GM18867 (cell line): Measurements from ENCODE around the gene CREG1.

Experiments used
- ATAC-seq: cut with Tn5 transposase; IDR thresholded peaks from one replicate; pipeline ENCODE4 v1.9.1; 2021; ENCODE audit warnings: mild to moderate bottlenecking, moderate library complexity; ENCODE audit not compliant: unreplicated experiment

Gene CREG1

DNA sequence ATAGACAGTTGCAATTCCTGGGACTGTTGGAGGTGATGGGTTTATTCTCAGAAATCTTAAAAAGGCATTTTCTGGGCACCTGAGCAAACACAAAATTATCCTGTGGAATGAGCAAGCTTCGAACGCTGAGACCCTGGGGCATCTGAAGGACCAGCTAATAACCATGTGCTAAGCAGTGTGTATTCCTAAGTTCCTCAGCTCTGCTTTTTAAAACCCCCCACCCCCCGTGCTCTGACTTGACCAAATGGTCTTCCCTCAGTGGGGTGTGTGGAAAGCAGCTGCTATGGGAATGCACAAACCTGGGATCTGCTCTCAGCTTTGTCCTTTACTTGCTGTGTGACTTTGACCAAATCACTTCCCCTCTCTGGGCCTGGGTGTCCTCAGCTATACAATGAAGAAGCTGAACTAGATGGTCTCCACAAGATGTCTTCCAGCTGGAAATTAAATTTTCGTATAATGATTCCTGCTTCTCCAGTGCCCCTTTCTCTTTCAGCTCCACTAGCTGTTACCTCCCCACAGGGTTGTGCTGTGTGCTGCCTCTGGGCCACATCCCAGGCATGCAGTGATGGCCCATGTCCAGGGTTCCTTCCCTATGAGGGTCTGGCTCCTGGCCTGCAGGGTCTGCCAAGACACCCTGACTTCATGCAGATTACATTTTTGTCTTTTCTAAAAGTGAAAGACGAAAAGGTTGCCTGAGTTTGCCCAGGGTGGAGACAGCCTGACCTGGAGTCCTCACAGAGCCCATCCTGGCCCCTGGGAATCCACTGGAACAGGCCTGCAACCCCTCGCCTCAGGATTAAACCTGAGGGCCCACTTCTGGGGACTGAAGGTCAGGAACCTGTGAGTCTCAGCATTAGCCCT, 20.4 kb downstream of the CREG1 start:
- no peak for ATAC-seq

DNA sequence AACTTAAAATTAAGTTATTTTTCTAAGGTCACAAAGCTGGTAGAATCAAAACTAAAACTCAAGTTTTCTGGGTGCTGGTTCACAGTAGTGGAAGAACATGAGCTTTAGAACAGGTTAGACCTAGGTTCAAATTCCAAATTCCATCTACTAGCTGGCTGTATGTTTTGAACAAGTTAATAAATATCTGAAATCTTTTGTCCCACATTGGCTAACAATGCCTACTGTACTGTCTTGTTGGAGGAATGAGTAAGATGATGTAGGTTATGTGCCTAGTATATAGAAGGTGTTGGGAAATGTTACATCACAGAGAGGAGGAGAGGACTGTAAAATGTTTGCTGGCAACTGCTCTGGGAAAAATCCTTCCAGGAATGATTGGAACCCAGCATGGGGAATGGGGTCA, 21.2 kb downstream of the CREG1 start:
- ATAC-seq: no peak

DNA sequence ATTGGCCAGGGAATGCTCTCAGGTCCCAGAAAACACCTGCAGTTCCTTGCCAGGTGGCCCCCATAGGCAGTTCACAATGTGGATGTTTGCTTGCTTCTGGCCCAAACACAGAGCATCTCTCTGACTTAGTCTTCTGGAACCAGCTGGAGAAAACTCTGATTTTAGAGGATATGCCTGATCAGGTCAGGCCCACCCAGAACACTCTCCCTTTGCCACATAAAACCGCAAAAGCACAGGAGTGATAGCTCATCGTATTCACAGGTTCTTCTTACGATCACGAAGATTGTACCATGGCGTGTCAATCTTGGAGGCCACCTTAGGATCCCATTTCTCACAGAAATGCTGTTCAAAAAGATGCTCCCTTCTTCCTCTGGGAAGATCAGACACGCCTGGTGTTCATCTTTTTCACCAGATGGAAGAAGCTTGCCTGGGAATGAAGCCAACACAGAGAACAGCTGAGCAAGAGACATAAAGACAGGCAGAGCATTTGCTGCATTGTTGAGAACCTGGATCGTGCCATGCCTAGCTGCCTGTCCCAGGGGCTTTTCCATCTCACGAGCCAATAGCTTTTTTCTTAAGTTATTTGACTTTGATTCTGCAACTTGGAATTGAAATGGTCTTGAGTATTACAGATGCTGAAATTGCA, 23.6 kb downstream of the CREG1 start:
- no peak for ATAC-seq

DNA sequence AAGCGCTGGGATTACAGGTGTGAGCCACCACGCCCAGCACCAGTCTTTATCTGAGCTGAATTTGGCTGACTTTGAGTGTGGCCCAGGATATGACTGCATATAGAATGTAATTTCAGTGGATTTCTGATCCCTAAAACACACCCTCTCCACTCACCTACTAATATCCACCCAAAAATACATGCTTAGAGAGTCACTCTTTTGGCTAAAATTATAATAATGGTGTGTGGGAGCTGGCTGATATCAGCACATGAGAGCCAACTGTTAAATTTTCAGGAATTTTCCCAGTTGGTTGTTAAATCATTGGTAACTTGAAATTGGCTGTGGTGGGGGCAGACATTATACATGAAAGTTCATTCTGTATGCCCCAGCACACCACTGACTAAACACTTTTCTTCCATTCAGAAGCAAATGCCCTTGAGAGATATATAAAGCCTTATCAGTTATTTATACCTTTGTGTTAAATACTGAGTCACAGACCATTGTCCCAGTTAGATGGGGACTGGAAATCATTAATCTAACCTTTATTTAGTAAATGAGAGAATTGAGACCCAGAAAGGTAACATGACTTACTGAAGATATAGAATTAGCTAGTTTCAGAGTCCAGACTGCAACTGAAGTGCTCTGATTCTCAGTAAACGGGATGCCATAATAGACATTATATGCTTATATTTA, 25.4 kb downstream of the CREG1 start:
- ATAC-seq: no peak

DNA sequence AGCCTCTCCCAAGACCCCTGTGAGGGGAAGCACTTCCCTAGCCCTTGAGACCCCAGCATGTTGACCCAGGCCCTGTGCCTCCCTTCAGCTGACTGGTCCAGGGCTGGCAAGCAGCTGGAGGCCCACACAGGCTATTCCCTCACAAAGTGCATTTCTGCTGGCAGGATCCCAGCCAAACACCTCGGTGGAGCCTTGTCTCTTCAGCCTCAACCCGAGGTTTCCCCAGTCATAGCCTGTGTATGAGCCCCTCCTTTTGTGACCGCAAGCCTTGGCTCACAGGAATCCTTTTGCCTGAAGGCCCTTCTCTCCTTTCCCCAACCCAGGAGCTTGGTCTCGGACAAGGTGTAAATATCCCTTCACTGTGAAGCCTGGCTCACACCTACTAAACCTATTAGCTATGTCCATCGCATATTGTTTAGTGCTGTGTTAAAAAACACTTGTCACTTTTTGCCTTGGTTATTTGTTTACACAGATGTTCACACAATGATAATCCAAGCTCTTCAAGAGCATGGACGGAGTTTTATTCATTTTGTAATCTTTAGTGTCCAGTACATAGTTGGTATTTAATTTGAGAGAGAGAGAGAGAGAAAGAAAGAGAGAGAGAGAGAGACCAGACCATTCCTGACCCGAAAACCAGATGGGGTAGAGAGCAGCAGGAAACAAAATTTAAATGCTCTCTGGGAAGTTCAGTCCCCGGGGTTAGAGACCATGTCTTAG, 26.7 kb downstream of the CREG1 start:
- ATAC-seq: no peak

DNA sequence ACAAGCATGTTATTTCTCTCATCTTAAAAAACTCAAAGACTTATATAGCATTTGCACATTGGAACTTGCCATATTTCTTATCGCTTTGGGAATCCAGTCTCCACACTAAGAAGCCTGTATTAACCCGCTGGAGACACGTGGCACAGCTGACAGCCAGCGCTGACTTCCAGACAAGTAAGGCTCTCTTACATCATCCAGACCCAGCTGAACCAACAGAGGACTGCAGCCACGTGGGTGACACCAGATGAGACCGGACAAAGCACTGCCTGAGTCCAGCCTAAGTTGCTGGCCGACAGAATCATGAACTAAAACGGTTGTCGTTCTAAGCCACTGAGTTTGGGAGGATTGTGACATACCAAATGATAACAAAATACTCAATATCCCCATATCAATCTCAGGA, 28.9 kb downstream of the CREG1 start:
- no peak for ATAC-seq

DNA sequence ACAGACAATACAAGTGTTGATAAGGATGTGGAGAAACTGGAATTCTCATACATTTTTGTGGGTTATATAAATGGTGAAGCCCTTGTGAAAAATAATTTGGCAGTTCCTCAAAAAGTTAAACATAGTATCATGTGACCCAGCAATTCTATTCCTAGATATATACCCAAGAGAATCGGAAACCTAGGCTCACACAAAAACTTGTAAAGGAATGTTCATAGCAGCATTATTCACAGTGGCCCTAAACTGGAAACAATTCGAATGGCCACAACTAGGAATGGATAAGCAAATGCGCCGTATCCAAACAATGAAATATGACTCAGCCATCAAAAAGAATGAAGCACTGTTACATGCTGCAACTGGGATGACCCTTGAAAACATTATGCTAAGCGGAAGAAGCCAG, 31.3 kb downstream of the CREG1 start:
- no peak for ATAC-seq

DNA sequence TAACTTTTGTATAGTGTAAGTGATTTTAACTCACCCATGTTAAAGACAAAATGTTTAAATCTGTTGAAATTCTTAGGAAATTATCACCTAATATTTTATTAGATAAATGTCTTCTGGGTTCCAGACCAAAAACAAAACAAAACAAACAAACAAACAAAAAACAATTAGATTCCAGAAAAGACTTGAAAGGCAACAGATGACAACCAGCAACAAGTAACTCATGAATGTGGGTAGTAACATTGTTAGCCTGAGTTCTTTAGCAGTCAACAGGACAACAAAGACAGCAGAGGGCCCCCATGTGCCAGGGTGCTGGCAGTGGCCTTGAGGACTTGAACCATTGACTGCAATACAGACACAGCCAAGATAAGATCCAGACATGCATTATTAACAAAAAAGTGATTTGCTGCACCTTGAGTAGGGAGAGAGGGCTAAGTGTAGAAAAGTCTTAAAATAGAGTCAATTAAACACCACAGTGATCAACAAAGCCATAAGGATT, 32.8 kb downstream of the CREG1 start:
- ATAC-seq: no peak

DNA sequence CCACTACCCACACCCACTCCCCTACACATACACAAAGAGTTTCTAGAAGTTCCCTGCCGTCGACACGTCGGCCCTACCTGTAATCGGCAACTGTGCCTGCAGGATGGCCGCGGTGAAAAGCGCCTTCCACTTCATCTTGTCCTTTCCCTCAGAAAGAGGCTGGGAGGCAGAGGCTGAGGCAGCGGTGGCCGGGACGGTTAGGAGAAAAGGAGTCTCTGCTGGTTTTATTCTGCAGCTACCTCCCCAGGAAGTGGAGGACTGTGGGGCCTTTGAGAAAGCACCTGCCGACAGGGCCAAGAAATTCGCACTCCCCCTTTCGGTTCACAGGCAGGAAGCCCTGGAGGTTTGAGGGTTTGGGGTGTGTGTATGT, 35.2 kb downstream of the CREG1 start, which contains the start of gene CD247:
Gene CD247 (minus strand): TSS at position 199 of the 370 bp plus-strand sequence. CDS start 64 bp downstream, at position 135.
- ATAC-seq: no peak

DNA sequence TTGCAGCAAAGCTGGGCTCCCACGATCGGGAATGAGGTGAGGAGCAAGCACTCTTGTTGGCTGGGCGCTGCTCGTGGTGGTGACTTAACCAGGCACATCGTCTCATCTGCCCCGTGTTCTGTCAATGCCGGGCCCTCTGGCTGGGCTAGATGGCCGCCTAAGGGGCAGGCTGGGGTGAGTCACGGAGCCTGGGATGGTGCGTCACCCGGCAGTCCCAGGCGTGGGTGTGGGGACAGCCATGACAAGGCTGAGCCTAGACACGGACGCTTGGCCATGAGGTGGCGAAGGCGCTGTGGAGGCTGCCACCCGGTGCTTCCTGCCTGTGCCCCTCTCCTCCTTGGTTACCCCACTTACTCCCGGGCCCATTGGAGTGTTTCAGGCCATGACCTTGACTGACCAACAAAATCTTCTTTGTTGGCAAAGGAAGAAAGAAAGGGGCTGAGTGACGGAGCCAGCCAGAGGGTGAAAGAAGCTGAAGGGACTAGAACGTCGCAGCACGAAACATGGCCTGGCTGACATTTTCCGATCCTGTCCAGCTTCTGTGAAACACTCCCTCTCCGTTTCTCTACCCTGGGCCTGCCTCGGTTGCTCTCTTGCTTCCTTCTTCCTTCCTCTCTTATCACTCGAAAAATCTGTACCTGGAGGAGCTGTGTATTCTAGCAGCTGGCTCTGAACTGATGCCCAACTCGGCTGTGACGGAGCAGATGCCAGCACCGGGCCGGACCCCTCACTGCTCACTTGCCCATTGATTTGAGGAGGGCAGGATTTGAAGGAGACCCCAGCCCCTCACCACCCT, 35.8 kb downstream of the CREG1 start:
- ATAC-seq: no peak

DNA sequence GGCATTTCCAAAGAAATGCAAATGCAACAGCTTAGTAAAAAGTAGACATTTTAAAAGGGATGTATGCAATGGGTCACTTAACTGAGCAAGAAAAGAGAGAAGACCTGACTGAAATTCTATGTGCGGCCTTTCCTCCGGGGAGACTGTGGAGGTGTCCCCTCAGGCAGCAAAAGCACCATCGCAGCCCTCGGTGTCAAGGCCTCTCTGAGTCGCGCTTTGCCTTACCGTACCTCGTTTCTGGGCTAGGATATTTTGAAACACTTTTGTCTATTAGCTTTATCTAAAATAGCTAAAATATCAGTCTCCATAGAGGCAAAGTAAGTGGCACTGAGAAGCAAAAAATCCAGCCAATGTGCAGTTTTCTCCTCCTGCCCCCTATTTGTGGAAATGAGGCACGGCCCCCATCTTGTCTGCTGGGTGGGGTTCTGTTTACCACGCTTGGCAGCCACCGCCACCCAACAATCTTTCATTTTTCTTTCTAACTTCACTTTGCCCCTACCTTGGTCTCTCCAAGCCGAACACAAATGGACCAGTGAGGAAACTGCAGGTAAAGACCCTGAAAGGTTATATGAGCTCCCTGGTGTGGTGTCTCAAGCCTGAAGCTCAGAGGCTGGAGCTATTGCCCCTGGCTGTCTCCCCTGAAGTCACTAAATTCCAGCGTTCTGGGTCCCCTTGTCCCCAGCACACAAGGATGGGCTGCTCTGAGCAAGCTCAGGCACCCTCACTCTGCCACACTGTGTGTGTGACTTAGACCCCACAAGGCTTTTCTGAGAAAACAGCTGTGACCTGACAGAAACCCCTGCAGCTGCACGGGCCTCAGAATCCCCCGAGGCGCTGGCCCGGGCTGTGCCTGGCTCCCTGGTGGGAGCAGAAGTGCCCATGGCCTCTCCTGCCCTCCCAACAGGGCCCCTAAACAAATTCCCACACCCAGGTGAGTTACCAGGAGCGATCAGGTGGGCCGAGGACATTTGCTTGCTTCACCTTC, 36.9 kb downstream of the CREG1 start:
- no peak for ATAC-seq

DNA sequence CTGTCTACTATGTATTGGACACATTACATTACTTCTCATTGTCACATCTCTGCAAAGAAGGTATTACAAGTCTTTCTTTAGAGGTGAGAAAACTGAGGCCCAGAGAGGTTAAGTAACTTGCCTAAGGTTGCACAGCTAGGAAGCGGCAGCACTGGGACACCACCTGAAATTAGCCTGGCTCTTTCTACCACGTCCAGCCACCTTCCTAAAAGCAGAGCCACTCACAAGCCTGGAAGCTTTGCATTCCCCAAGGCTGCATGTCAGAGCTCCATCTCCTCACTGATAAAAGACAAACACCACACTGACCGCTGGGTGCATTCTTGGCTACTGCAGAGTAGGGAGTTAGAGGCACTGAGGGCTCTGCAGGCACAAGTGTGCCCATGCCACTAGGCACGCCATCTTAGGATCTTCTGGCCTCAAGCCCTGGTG, 37.7 kb downstream of the CREG1 start:
- ATAC-seq: no peak

DNA sequence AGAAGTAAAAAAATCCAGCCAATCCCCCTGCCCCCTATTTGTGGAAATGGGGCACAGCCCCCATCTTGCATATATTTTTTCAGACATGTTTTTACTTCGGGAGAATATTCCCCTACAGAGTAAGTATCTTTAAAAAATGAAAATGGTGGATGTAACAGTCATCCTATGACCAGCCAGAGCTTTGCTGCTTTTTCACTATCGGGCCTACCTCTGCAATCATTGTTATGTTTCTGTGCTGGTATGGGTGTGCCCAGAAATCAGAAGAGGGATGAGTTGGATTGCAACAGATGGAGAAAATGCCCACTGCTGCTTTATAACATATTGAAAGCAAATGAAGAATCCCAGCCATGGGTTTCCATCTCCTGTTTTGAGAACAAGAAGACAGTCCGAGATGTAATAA, 38.1 kb downstream of the CREG1 start:
- no peak for ATAC-seq

DNA sequence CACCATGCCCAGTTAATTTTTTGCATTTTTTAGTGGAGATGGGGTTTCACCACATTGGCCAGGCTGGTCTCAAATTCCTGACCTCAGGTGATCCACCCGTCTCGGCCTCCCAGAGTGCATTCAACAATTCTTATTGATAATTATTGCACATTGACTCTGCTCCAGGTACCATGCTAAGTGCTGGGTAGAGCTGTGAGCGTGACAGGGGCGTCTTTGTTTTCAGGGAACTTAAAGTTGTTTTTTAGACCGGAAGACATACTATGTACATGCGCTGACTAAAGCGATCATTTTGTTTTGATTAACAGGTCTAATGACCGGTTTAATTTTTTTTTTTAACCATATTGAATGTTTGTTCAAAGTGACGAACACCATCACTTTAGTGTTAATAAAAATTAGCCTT, 39.3 kb downstream of the CREG1 start:
- ATAC-seq: no peak

DNA sequence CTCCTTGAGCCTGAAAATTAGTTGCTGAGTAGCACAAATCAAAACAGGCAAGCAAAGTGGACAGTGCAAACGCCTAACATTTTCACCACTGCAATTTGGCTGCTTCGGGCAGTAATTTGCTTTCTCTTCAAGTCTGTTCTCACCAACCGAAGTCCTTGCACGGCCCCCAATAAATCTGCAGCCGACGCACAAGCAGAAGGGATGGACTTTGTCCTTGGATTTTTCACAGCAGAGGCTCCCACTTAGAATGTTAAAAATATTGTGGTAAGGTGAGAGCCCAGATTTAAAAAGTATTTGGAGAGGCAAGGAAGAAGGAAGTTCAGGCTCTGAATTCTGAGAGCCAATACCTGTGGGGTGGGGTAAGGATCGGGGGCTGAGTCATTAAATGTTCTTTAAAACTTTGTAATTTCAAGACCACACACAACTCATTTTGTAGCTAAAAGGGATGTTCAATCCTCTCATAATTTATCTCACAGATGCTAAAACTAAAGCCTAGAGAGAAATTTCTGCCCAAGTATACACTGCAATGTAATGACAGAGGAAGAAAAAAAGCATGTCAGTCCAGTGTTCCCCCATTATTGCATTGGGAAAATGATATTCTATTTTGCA, 41.4 kb downstream of the CREG1 start:
- ATAC-seq: no peak

DNA sequence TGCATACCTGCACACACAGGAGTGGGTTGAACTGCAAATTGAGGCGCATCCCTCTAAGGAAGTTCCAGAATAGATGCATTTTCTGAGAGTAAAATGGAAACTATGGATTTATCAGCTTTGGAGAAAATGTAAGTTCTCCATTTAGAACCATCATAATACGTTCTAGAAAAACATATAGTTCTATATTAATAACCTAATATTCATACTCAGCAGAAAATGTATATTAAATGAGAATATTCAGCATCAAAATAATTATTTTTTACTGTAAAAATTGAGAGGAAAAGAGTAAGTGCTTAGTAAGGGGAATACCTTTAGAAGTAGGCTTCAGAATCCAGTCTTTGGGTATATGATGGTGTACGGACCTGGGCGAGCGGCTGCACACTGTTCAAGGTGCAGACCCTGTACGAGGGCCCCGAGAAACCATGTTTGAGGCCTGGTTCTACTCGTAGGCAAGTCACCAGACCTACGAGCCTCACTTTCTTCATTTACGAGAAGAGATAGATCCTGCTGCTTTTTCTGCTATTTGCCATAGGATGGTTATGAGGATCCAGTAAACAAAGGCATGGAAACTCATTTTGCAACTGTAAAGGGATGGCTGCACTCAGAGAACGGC, 42.1 kb downstream of the CREG1 start:
- ATAC-seq: no peak

DNA sequence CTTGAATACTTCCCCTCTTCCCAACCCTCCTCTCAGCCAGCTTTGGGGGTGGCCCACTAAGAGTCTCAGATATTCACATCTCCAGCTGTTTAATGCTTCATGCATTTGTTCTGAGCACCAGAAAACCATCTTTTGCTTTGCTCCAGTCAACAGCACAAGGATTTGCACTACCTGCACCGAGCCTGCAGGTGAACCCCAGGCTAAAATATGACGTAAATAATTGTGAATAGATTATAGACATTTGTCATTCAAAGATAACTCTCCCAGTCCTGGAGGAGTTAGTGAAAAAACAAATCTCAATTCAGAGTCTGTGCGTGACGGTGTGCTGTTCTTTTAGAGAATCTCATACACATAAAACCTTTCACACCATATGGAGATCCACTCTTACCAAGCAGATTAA, 42.7 kb downstream of the CREG1 start:
- ATAC-seq: no peak

DNA sequence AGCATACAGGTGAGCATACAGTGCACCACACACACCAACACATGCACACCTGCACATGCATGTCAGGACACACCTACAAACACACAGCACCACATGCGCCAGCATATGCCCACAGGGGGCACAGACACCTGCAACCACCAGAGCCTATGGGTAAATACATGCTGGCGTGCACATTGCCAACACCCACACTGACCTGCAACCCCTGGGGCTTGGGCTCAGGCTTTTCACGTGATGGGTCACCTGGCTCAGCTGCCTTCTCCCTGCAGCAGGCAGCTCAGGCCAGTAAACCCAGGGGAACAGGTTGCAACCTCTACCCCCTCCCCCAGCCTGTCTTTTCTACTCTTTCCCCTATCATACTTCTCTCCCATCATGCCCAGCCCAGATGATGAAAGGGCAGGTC, 43.3 kb downstream of the CREG1 start:
- ATAC-seq: no peak
